ENCODE data around the gene RAB40C. TPM values are rescaled to one million over a fixed set of nuclear protein-coding genes. Genes with fewer than 3 reads are reported as not detected.
A peak's percentile ranks its signal among the peaks of the same experiment; 100 is the strongest.

Gene RAB40C
- total and polyA plus RNA-seq, 3 experiments from 2014 or later = 12.3 to 22.8 (median 13.3) TPM

GRCh38 chr16:551210-551609, 38.7 kb upstream of the RAB40C start:
- Mint-ChIP-seq H3K27ac (no peak overlapping the region), H3K9me3 (no peaks in the 10 kb centered on the region), H3K4me3 (no peak overlapping the region), H3K4me1 (no peaks in the 10 kb centered on the region), H3K27me3 (no peaks in the 10 kb centered on the region), H3K36me3 (peaks cover 0 to 11% (median 0%) of the 10 kb centered on the region in 3 donors)
- POLR2A ChIA-PET = no interaction called here
- Histone ChIP-seq H3K36me3 (ENCODE audit: insufficient read depth, low read length) (no peaks in the 10 kb centered on the region), H3K4me3 (ENCODE audit: low read length) (no peak overlapping the region), H3K27me3 (ENCODE audit: insufficient read depth, low read length, poor library complexity, severe bottlenecking) (no peaks in the 10 kb centered on the region), H3K4me1 (ENCODE audit: insufficient read depth, low read length) (no peaks in the 10 kb centered on the region), H3K27ac (ENCODE audit: low read depth, low read length) (no peak overlapping the region), H3K9me3 (ENCODE audit: low read length) (no peaks in the 10 kb centered on the region)
- no peak for DNase-seq
- CTCF ChIA-PET = no interaction called here

GRCh38 chr16:552171-552570, 37.7 kb upstream of the RAB40C start:
- no peak for DNase-seq
- Histone ChIP-seq H3K4me3 (ENCODE audit: low read length) (no peak overlapping the region), H3K4me1 (ENCODE audit: insufficient read depth, low read length) (no peaks in the 10 kb centered on the region), H3K27ac (ENCODE audit: low read depth, low read length) (no peak overlapping the region), H3K27me3 (ENCODE audit: insufficient read depth, low read length, poor library complexity, severe bottlenecking) (no peaks in the 10 kb centered on the region), H3K36me3 (ENCODE audit: insufficient read depth, low read length) (no peaks in the 10 kb centered on the region), H3K9me3 (ENCODE audit: low read length) (no peaks in the 10 kb centered on the region)
- Mint-ChIP-seq H3K4me3 (no peak overlapping the region), H3K36me3 (peaks cover 0 to 11% (median 0%) of the 10 kb centered on the region in 3 donors), H3K4me1 (no peaks in the 10 kb centered on the region), H3K9me3 (no peaks in the 10 kb centered on the region), H3K27me3 (no peaks in the 10 kb centered on the region), H3K27ac (no peak overlapping the region)
- ChIA-PET POLR2A (no interaction called here), CTCF (no interaction called here)

GRCh38 chr16:553601-554296, 36.1 kb upstream of the RAB40C start:
- Mint-ChIP-seq H3K27me3 (peaks cover 2 to 3% of the 10 kb centered on the region in 2 donors), H3K4me1 (no peaks in the 10 kb centered on the region), H3K4me3 (peak overlapping the region in 1 of 7 donors; percentile 27), H3K36me3 (peaks cover 0 to 11% (median 0%) of the 10 kb centered on the region in 3 donors), H3K9me3 (no peaks in the 10 kb centered on the region), H3K27ac (no peak overlapping the region)
- no peaks in the 10 kb centered on the region for H3K4me1 ChIP-seq (ENCODE audit: insufficient read depth, low read length)
- H3K27me3 ChIP-seq (ENCODE audit: insufficient read depth, low read length, poor library complexity, severe bottlenecking) = peaks cover 5% of the 10 kb centered on the region
- POLR2A ChIA-PET = no interaction called here
- CTCF ChIA-PET = no interaction called here
- no peaks in the 10 kb centered on the region for H3K36me3 ChIP-seq (ENCODE audit: insufficient read depth, low read length)
- no peak for DNase-seq
- H3K4me3 ChIP-seq (ENCODE audit: low read length) = no peak overlapping the region
- H3K9me3 ChIP-seq (ENCODE audit: low read length) = no peaks in the 10 kb centered on the region
- no peak overlapping the region for H3K27ac ChIP-seq (ENCODE audit: low read depth, low read length)

GRCh38 chr16:554297-554621, 35.6 kb upstream of the RAB40C start:
- Histone ChIP-seq H3K4me3 (ENCODE audit: low read length) (no peak overlapping the region), H3K9me3 (ENCODE audit: low read length) (no peaks in the 10 kb centered on the region), H3K27ac (ENCODE audit: low read depth, low read length) (no peak overlapping the region), H3K27me3 (ENCODE audit: insufficient read depth, low read length, poor library complexity, severe bottlenecking) (peaks cover 8% of the 10 kb centered on the region), H3K4me1 (ENCODE audit: insufficient read depth, low read length) (no peaks in the 10 kb centered on the region), H3K36me3 (ENCODE audit: insufficient read depth, low read length) (no peaks in the 10 kb centered on the region)
- Mint-ChIP-seq H3K9me3 (no peaks in the 10 kb centered on the region), H3K4me3 (peak overlapping the region in 1 of 7 donors; percentile 27), H3K27ac (no peak overlapping the region), H3K27me3 (peaks cover 2 to 3% of the 10 kb centered on the region in 2 donors), H3K36me3 (peaks cover 0 to 9% (median 0%) of the 10 kb centered on the region in 3 donors), H3K4me1 (no peaks in the 10 kb centered on the region)
- CTCF ChIA-PET = no interaction called here
- DNase-seq = no peak
- POLR2A ChIA-PET = no interaction called here

GRCh38 chr16:554640-555365, 35.1 kb upstream of the RAB40C start:
- DNase-seq = no peak
- Histone ChIP-seq H3K9me3 (ENCODE audit: low read length) (no peaks in the 10 kb centered on the region), H3K27me3 (ENCODE audit: insufficient read depth, low read length, poor library complexity, severe bottlenecking) (peaks cover 8% of the 10 kb centered on the region), H3K4me1 (ENCODE audit: insufficient read depth, low read length) (no peaks in the 10 kb centered on the region), H3K36me3 (ENCODE audit: insufficient read depth, low read length) (no peaks in the 10 kb centered on the region), H3K4me3 (ENCODE audit: low read length) (no peak overlapping the region), H3K27ac (ENCODE audit: low read depth, low read length) (no peak overlapping the region)
- peaks cover 3 to 4% of the 10 kb centered on the region in 2 donors for H3K27me3 Mint-ChIP-seq
- peaks cover 0 to 9% (median 0%) of the 10 kb centered on the region in 3 donors for H3K36me3 Mint-ChIP-seq
- no peaks in the 10 kb centered on the region for H3K4me1 Mint-ChIP-seq
- H3K27ac Mint-ChIP-seq = no peak overlapping the region
- H3K9me3 Mint-ChIP-seq = no peaks in the 10 kb centered on the region
- ChIA-PET CTCF (no interaction called here), POLR2A (no interaction called here)
- H3K4me3 Mint-ChIP-seq = no peak overlapping the region

GRCh38 chr16:555528-556473, 34.1 kb upstream of the RAB40C start:
- Histone ChIP-seq H3K4me1 (ENCODE audit: insufficient read depth, low read length) (no peaks in the 10 kb centered on the region), H3K27ac (ENCODE audit: low read depth, low read length) (no peak overlapping the region), H3K4me3 (ENCODE audit: low read length) (no peak overlapping the region), H3K27me3 (ENCODE audit: insufficient read depth, low read length, poor library complexity, severe bottlenecking) (peaks cover 8% of the 10 kb centered on the region), H3K9me3 (ENCODE audit: low read length) (no peaks in the 10 kb centered on the region), H3K36me3 (ENCODE audit: insufficient read depth, low read length) (no peaks in the 10 kb centered on the region)
- no peak for DNase-seq
- H3K36me3 Mint-ChIP-seq = peaks cover 0 to 9% (median 0%) of the 10 kb centered on the region in 3 donors
- no peaks in the 10 kb centered on the region for H3K4me1 Mint-ChIP-seq
- H3K27ac Mint-ChIP-seq = no peak overlapping the region
- H3K4me3 Mint-ChIP-seq = no peak overlapping the region
- ChIA-PET CTCF (no interaction called here), POLR2A (no interaction called here)
- no peaks in the 10 kb centered on the region for H3K9me3 Mint-ChIP-seq
- peaks cover 3 to 4% of the 10 kb centered on the region in 2 donors for H3K27me3 Mint-ChIP-seq

- Mint-ChIP-seq H3K27ac (no peak overlapping the region), H3K27me3 (peaks cover 3 to 4% of the 10 kb centered on the region in 2 donors), H3K4me1 (no peaks in the 10 kb centered on the region), H3K36me3 (peaks cover 0 to 4% (median 0%) of the 10 kb centered on the region in 3 donors), H3K4me3 (no peak overlapping the region), H3K9me3 (no peaks in the 10 kb centered on the region)
- Histone ChIP-seq H3K27ac (ENCODE audit: low read depth, low read length) (no peak overlapping the region), H3K36me3 (ENCODE audit: insufficient read depth, low read length) (no peaks in the 10 kb centered on the region), H3K4me1 (ENCODE audit: insufficient read depth, low read length) (no peaks in the 10 kb centered on the region), H3K4me3 (ENCODE audit: low read length) (no peak overlapping the region), H3K9me3 (ENCODE audit: low read length) (no peaks in the 10 kb centered on the region), H3K27me3 (ENCODE audit: insufficient read depth, low read length, poor library complexity, severe bottlenecking) (peaks cover 11% of the 10 kb centered on the region)
- no peak for DNase-seq
- POLR2A ChIA-PET = no interaction called here
- CTCF ChIA-PET = no interaction called here
Measured at GRCh38 chr16:556474-557173, 33.2 kb upstream of the RAB40C start.
